ENCODE measurements around the gene ROBO4.

- TF ChIP-seq CTCF (IDR thresholded peaks at IDR 0.05): no peak
- no peak for TF ChIP-seq EP300 (IDR thresholded peaks at IDR 0.05; ENCODE audit: low read depth)
- no peak for TF ChIP-seq POLR2A (IDR thresholded peaks at IDR 0.05)
Measured at GRCh38 chr11:124916370-124916710, 18.7 kb upstream of the ROBO4 start.
